H1 (cell line): ENCODE data around the gene SMAD1. TPM values are rescaled to one million over a fixed set of nuclear protein-coding genes. Genes with fewer than 3 reads are reported as not detected.

Experiments used
- CTCF ChIA-PET: fragments of 300-600 bp; sonication (Branson Sonifier 250); formaldehyde crosslinking; loops from one replicate; lab custom pipeline; 2021; ENCODE audit not compliant: partially characterized antibody; lab: Charles Lee
- POLR2A ChIA-PET: fragments of 300-600 bp; sonication (Branson Sonifier 250); formaldehyde crosslinking; loops from one replicate; lab custom pipeline; 2021; ENCODE audit warnings: inconsistent platforms; ENCODE audit not compliant: partially characterized antibody; lab: Charles Lee
- DNase-seq, 2 experiments: peaks; one replicate each; pipeline versions ENCODE4 v3.0.0 to v3.0.0-alpha.2; 2010 to 2022; ENCODE audit warnings: low spot score in 2 of 2, low read depth in 1 of 2, mixed read lengths in 1 of 2
- FAIRE-seq: peaks from 2 replicates; lab custom pipeline; 2011; peaks lifted over from hg19 to GRCh38; lab: Jason Lieb, UNC
- H2AFZ ChIP-seq: 2 replicates; pipeline ENCODE4 v1.8.1; 2012; ENCODE audit warnings: low read length, inconsistent platforms
- H2AK5ac ChIP-seq: 2 replicates; pipeline ENCODE4 v1.6.1; 2013; ENCODE audit warnings: low read depth, low read length
- H2BK120ac ChIP-seq: replicated peaks from 2 replicates; pipeline ENCODE3; 2013; ENCODE audit warnings: low read depth, low read length, inconsistent platforms
- H2BK12ac ChIP-seq: 2 replicates; pipeline ENCODE4 v1.6.1; 2013; ENCODE audit warnings: low read depth, low read length
- H2BK15ac ChIP-seq: 2 replicates; pipeline ENCODE4 v1.6.1; 2013; ENCODE audit warnings: low read length
- H2BK20ac ChIP-seq: 2 replicates; pipeline ENCODE4 v1.6.1; 2013; ENCODE audit warnings: low read length
- H2BK5ac ChIP-seq: 2 replicates; pipeline ENCODE4 v1.6.1; 2013; ENCODE audit warnings: low read depth, low read length
- H3K14ac ChIP-seq: 2 replicates; pipeline ENCODE4 v1.6.1; 2013; ENCODE audit warnings: inconsistent platforms; ENCODE audit not compliant: insufficient read length
- H3K18ac ChIP-seq: 2 replicates; pipeline ENCODE4 v1.6.1; 2013; ENCODE audit warnings: low read length; ENCODE audit errors: extremely low read depth
- H3K23ac ChIP-seq: 2 replicates; pipeline ENCODE4 v1.6.1; 2013; ENCODE audit warnings: inconsistent platforms; ENCODE audit not compliant: insufficient read length
- H3K23me2 ChIP-seq: 2 replicates; pipeline ENCODE4 v1.6.1; 2013; ENCODE audit warnings: low read depth, low read length
- H3K27ac ChIP-seq: 2 replicates; pipeline ENCODE4 v1.6.1; 2011; ENCODE audit warnings: low read depth, low read length, inconsistent platforms
- H3K27me3 ChIP-seq, 4 experiments: replicated peaks in 1 of 4; 1 replicate in 1 of 4; 2 replicates in 3 of 4; pipeline versions ENCODE4 v1.6.1 to v1.8.1; 2011 to 2013; ENCODE audit warnings: low read length in 3 of 4, mild to moderate bottlenecking in 3 of 4, inconsistent platforms in 2 of 4, mixed read lengths in 2 of 4, moderate library complexity in 1 of 4; ENCODE audit not compliant: control insufficient read depth in 3 of 4, insufficient read depth in 3 of 4; ENCODE audit errors: extremely low read depth in 1 of 4
- H3K36me3 ChIP-seq, 4 experiments: 2 replicates each; pipeline versions ENCODE4 v1.6.1 to v1.8.1; 2011 to 2013; ENCODE audit warnings: mild to moderate bottlenecking in 4 of 4, low read length in 3 of 4, moderate library complexity in 2 of 4, control low read depth in 1 of 4, inconsistent platforms in 1 of 4; ENCODE audit not compliant: insufficient read depth in 4 of 4, control insufficient read depth in 2 of 4
- H3K4ac ChIP-seq: replicated peaks from 2 replicates; pipeline ENCODE3; 2013; ENCODE audit warnings: low read length, low read depth, mixed read lengths, inconsistent platforms; ENCODE audit not compliant: insufficient read length
- H3K4me1 ChIP-seq, 4 experiments: replicated peaks in 1 of 4; 1 replicate in 1 of 4; 2 replicates in 3 of 4; pipeline versions ENCODE4 v1.6.1 to v1.8.1; 2011 to 2013; ENCODE audit warnings: low read length in 3 of 4, inconsistent platforms in 2 of 4, mixed read lengths in 1 of 4; ENCODE audit not compliant: insufficient read depth in 4 of 4, control insufficient read depth in 3 of 4
- H3K4me2 ChIP-seq, 2 experiments: 2 replicates each; pipeline versions ENCODE4 v1.6.1 to v1.8.1; 2011 to 2013; ENCODE audit warnings: low read depth in 2 of 2, low read length in 2 of 2, control low read depth in 1 of 2, inconsistent platforms in 1 of 2, mild to moderate bottlenecking in 1 of 2; ENCODE audit not compliant: insufficient read depth in 1 of 2
- H3K4me3 ChIP-seq, 4 experiments: fragments of 200-600, 300-600 bp in 1 of 4; sonication (generic), shearing (Covaris generic), sonication (Bioruptor Twin) in 1 of 4; 2 replicates each; pipeline versions ENCODE4 v1.5.1 to v1.8.1; 2011 to 2016; ENCODE audit warnings: low read length in 4 of 4, low read depth in 3 of 4, control low read depth in 2 of 4, inconsistent platforms in 2 of 4, mild to moderate bottlenecking in 2 of 4, mixed read lengths in 1 of 4, moderate library complexity in 1 of 4; ENCODE audit not compliant: insufficient read depth in 2 of 4; ENCODE audit errors: extremely low read depth in 1 of 4
- H3K56ac ChIP-seq: replicated peaks from 2 replicates; pipeline ENCODE3; 2013; ENCODE audit warnings: low read depth, mild to moderate bottlenecking, mixed read lengths, low read length, inconsistent platforms; ENCODE audit not compliant: insufficient read length
- H3K79me1 ChIP-seq: 2 replicates; pipeline ENCODE4 v1.6.1; 2013; ENCODE audit warnings: low read depth, low read length, control low read depth
- H3K79me2 ChIP-seq, 2 experiments: 2 replicates each; pipeline versions ENCODE4 v1.6.1 to v1.8.1; 2012 to 2013; ENCODE audit warnings: low read length in 2 of 2, mild to moderate bottlenecking in 2 of 2, inconsistent platforms in 1 of 2; ENCODE audit not compliant: insufficient read depth in 2 of 2, control insufficient read depth in 1 of 2
- H3K9ac ChIP-seq, 4 experiments: replicated peaks in 1 of 4; 1 replicate in 1 of 4; 2 replicates in 3 of 4; pipeline versions ENCODE4 v1.6.1 to v1.8.1; 2011 to 2013; ENCODE audit warnings: low read depth in 3 of 4, low read length in 3 of 4, control low read depth in 2 of 4, mild to moderate bottlenecking in 2 of 4, moderate library complexity in 2 of 4, inconsistent platforms in 1 of 4; ENCODE audit errors: extremely low read depth in 1 of 4
- H3K9me3 ChIP-seq, 2 experiments: 2 replicates each; pipeline versions ENCODE4 v1.6.1 to v1.8.1; 2012 to 2013; ENCODE audit warnings: mild to moderate bottlenecking in 2 of 2, moderate library complexity in 2 of 2, control low read depth in 1 of 2, inconsistent platforms in 1 of 2, low read depth in 1 of 2, low read length in 1 of 2, mixed read lengths in 1 of 2; ENCODE audit not compliant: insufficient read depth in 2 of 2
- H4K20me1 ChIP-seq, 2 experiments: replicated peaks in 1 of 2; 2 replicates each; pipeline versions ENCODE3 to v1.8.1; 2011 to 2013; ENCODE audit warnings: inconsistent platforms in 2 of 2, low read length in 2 of 2, mild to moderate bottlenecking in 1 of 2; ENCODE audit not compliant: insufficient read depth in 2 of 2, control insufficient read depth in 1 of 2
- H4K5ac ChIP-seq: 2 replicates; pipeline ENCODE4 v1.6.1; 2013; ENCODE audit warnings: low read length, low read depth, mixed read lengths, inconsistent platforms; ENCODE audit not compliant: insufficient read length
- H4K8ac ChIP-seq: 2 replicates; pipeline ENCODE4 v1.8.0; 2013; ENCODE audit warnings: mild to moderate bottlenecking, moderate library complexity, low read length, inconsistent platforms; ENCODE audit not compliant: insufficient read depth; ENCODE audit errors: extremely low read depth
- H4K91ac ChIP-seq: replicated peaks from 2 replicates; pipeline ENCODE3; 2013; ENCODE audit warnings: low read length, mixed read lengths, inconsistent platforms; ENCODE audit not compliant: insufficient read length
- BRCA1 ChIP-seq: IDR thresholded peaks from 2 replicates; pipeline ENCODE4 v1.6.1; 2012; ENCODE audit warnings: low read depth, low read length, improper control_type of control experiment
- HDAC2 ChIP-seq, 2 experiments: fragments of 300-600 bp in 1 of 2; sonication (generic) in 1 of 2; IDR thresholded peaks; 2 replicates each; pipeline ENCODE4 v1.6.1; 2011 to 2012; ENCODE audit warnings: low read depth in 2 of 2, low read length in 2 of 2, mild to moderate bottlenecking in 2 of 2, moderate library complexity in 2 of 2, borderline replicate concordance in 1 of 2, inconsistent platforms in 1 of 2
- NANOG ChIP-seq: IDR thresholded peaks from 2 replicates; pipeline ENCODE4 v1.6.1; 2011; ENCODE audit warnings: low read length, low read depth, mild to moderate bottlenecking, inconsistent platforms; ENCODE audit not compliant: insufficient read depth, poor library complexity, severe bottlenecking
- NRF1 ChIP-seq: IDR thresholded peaks from 2 replicates; pipeline ENCODE4 v1.6.1; 2011; ENCODE audit warnings: mild to moderate bottlenecking, low read depth, low read length, improper control_type of control experiment
- POLR2A ChIP-seq, 2 experiments: IDR thresholded peaks; 1 replicate in 1 of 2; 2 replicates in 1 of 2; pipeline ENCODE4 v1.6.1; 2011; ENCODE audit warnings: low read depth in 2 of 2, low read length in 2 of 2, mild to moderate bottlenecking in 2 of 2; ENCODE audit errors: control extremely low read depth in 1 of 2
- POU5F1 ChIP-seq: IDR thresholded peaks from 2 replicates; pipeline ENCODE4 v1.6.1; 2011; ENCODE audit warnings: low read depth, mild to moderate bottlenecking, low read length, moderate library complexity
- SAP30 ChIP-seq: fragments of 300-600 bp; sonication (generic); IDR thresholded peaks from 2 replicates; pipeline ENCODE4 v1.7.1; 2012; ENCODE audit warnings: low read length, moderate library complexity, mild to moderate bottlenecking, inconsistent platforms; ENCODE audit not compliant: insufficient read depth, insufficient replicate concordance
- SIRT6 ChIP-seq: IDR thresholded peaks from one replicate; pipeline ENCODE4 v1.7.1; 2012; ENCODE audit warnings: low read length, inconsistent platforms
- SP1 ChIP-seq: IDR thresholded peaks from 2 replicates; pipeline ENCODE4 v1.6.1; 2011; ENCODE audit warnings: low read depth, low read length
- SRF ChIP-seq: IDR thresholded peaks from 2 replicates; pipeline ENCODE4 v1.6.1; 2011; ENCODE audit warnings: mild to moderate bottlenecking, low read depth, low read length, moderate library complexity
- TAF1 ChIP-seq: IDR thresholded peaks from 2 replicates; pipeline ENCODE4 v1.6.1; 2011; ENCODE audit warnings: mild to moderate bottlenecking, low read depth, low read length
- TEAD4 ChIP-seq: IDR thresholded peaks from 2 replicates; pipeline ENCODE4 v1.6.1; 2012; ENCODE audit warnings: low read depth, low read length, inconsistent platforms, mixed read lengths
- polyA plus RNA-seq, 7 experiments: library from polyadenylated mRNA; depleted of rRNA in 3 of 7; stranded (reverse) in 5 of 7; unstranded in 2 of 7; fragments of >200 nt in 5 of 7; fragments of 200-250 nt in 2 of 7; gene quantifications; 1 replicate in 5 of 7; 2 replicates in 1 of 7; 4 replicates in 1 of 7; pipeline versions ENCODE4 v1.2.1 to v1.2.3, GENCODE V29; 2011 to 2013; ENCODE audit warnings: missing spikeins in 2 of 7, mixed read lengths in 2 of 7
- total RNA-seq: library from RNA; stranded (reverse); fragmentation: NEBNext Ultra II Directional; extraction: Animal tissue kit (Norgen Biotek cat#: 25700); gene quantifications from 2 replicates; pipeline ENCODE4 v1.2.1, GENCODE V29; 2021

Gene SMAD1
- total and polyA plus RNA-seq, 2 of the 8 experiments (the other 6 are each of a cell fraction or from before 2014, with no cell fraction given) = 22.6 to 25.3 TPM

GRCh38 chr4:145605941-145606340, 124.3 kb downstream of the SMAD1 start:
- H3K27ac ChIP-seq = no peak overlapping the region
- no peak overlapping the region for H3K9ac ChIP-seq
- ChIA-PET POLR2A (no interaction called here), CTCF (no interaction called here)
- H2BK20ac ChIP-seq = no peak overlapping the region
- H3K79me2 ChIP-seq = no peaks in the 10 kb centered on the region
- no peaks in the 10 kb centered on the region for H3K27me3 ChIP-seq
- H2BK12ac ChIP-seq = no peak overlapping the region
- no peak overlapping the region for H3K18ac ChIP-seq
- H3K23ac ChIP-seq = no peak overlapping the region
- no peak overlapping the region for H2BK5ac ChIP-seq
- no peak overlapping the region for H3K4me2 ChIP-seq
- TF ChIP-seq TAF1 = no peak
- no peak for TF ChIP-seq POU5F1
- no peak for TF ChIP-seq TEAD4
- TF ChIP-seq POLR2A (IDR thresholded peaks at IDR 0.05; ENCODE audit: control extremely low read depth in 1 of 2, low read depth in 2 of 2, low read length in 2 of 2) = no peak
- no peak for TF ChIP-seq SP1
- TF ChIP-seq BRCA1 = no peak
- TF ChIP-seq SAP30 = no peak
- no peak for TF ChIP-seq NANOG
- TF ChIP-seq SIRT6 = no peak
- no peak for TF ChIP-seq HDAC2 (IDR thresholded peaks at IDR 0.05; ENCODE audit: borderline replicate concordance in 1 of 2, low read depth in 2 of 2, low read length in 2 of 2)
- no peak for TF ChIP-seq SRF
- no peak for TF ChIP-seq NRF1
- no peak overlapping the region for H4K91ac ChIP-seq
- no peaks in the 10 kb centered on the region for H3K79me1 ChIP-seq
- no peaks in the 10 kb centered on the region for H3K9me3 ChIP-seq
- H2AFZ ChIP-seq = no peak overlapping the region
- FAIRE-seq (no peak), DNase-seq (no peak)
- H3K14ac ChIP-seq = no peak overlapping the region
- H2AK5ac ChIP-seq = no peak overlapping the region
- H2BK15ac ChIP-seq = no peak overlapping the region
- no peaks in the 10 kb centered on the region for H3K4me1 ChIP-seq
- no peak overlapping the region for H4K8ac ChIP-seq
- H4K20me1 ChIP-seq = no peaks in the 10 kb centered on the region
- no peak overlapping the region for H3K4me3 ChIP-seq
- no peak overlapping the region for H2BK120ac ChIP-seq
- no peak overlapping the region for H3K56ac ChIP-seq
- H4K5ac ChIP-seq = no peak overlapping the region
- no peak overlapping the region for H3K4ac ChIP-seq
- H3K23me2 ChIP-seq = no peaks in the 10 kb centered on the region; the same call in 1 of the 2 replicates
- no peaks in the 10 kb centered on the region for H3K36me3 ChIP-seq
